GM18870 (cell line): ENCODE measurements around the gene ANKRD17.
A peak's percentile ranks its signal among the peaks of the same experiment; 100 is the strongest.

Experiments used
- ATAC-seq: cut with Tn5 transposase; IDR thresholded peaks from one replicate; pipeline ENCODE4 v1.9.1; 2021; ENCODE audit warnings: moderate library complexity; ENCODE audit not compliant: unreplicated experiment

The ANKRD17 gene

GRCh38 chr4:73127839-73128453 lies 130.7 kb downstream of the ANKRD17 start:
- ATAC-seq = no peak

GRCh38 chr4:73109493-73109892 lies 149.1 kb downstream of the ANKRD17 start:
- no peak for ATAC-seq

GRCh38 chr4:73104695-73105094 lies 153.9 kb downstream of the ANKRD17 start:
- ATAC-seq = no peak

GRCh38 chr4:73103799-73104503 lies 154.6 kb downstream of the ANKRD17 start:
- ATAC-seq = no peak

GRCh38 chr4:73099143-73099542 lies 159.5 kb downstream of the ANKRD17 start:
- ATAC-seq = no peak

- no peak for ATAC-seq
These were observed 159.9 kb downstream of the ANKRD17 start for GRCh38 chr4:73098713-73099112.

- no peak for ATAC-seq
These were observed 160.6 kb downstream of the ANKRD17 start for GRCh38 chr4:73098016-73098415.

- no peak for ATAC-seq
These were observed 165.7 kb downstream of the ANKRD17 start for GRCh38 chr4:73092868-73093267.

- no peak for ATAC-seq
These were observed 167.9 kb downstream of the ANKRD17 start for GRCh38 chr4:73090738-73091137.

GRCh38 chr4:73087871-73088270 lies 170.7 kb downstream of the ANKRD17 start:
- no peak for ATAC-seq

GRCh38 chr4:73086095-73086868 lies 172.3 kb downstream of the ANKRD17 start:
- no peak for ATAC-seq

GRCh38 chr4:73080789-73081188 lies 177.8 kb downstream of the ANKRD17 start:
- no peak for ATAC-seq

- no peak for ATAC-seq
These were observed 182.8 kb downstream of the ANKRD17 start for GRCh38 chr4:73075832-73076231.

GRCh38 chr4:73070074-73070390 lies 188.6 kb downstream of the ANKRD17 start:
- ATAC-seq = peak; percentile 18

GRCh38 chr4:73069338-73070073 lies 189.1 kb downstream of the ANKRD17 start, which contains the start of gene COX18:
COX18 (minus strand) TSS chr4:73069716; CDS start chr4:73069649, 67 bp downstream.
- peak; percentile 83 for ATAC-seq

GRCh38 chr4:73068491-73069337 lies 189.9 kb downstream of the ANKRD17 start:
- ATAC-seq = peak; percentile 8

GRCh38 chr4:73067971-73068394 lies 190.6 kb downstream of the ANKRD17 start:
- no peak for ATAC-seq

GRCh38 chr4:73066928-73067327 lies 191.7 kb downstream of the ANKRD17 start:
- ATAC-seq = no peak

- ATAC-seq = no peak
These were observed 192.2 kb downstream of the ANKRD17 start for GRCh38 chr4:73066445-73066844.

- no peak for ATAC-seq
These were observed 194.1 kb downstream of the ANKRD17 start for GRCh38 chr4:73064536-73064935.
